GM21360 (cell line): ENCODE results near the gene RD3L.
A peak's percentile ranks its signal among the peaks of the same experiment; 100 is the strongest.
"Not testable (repeated sequence)": the region's sequence is repeated elsewhere in the genome, so short reads cannot be mapped to it uniquely, and the experiment has no call there.

Experiments
- ATAC-seq: cut with Tn5 transposase; IDR thresholded peaks from one replicate; pipeline ENCODE4 v1.9.1; 2021; ENCODE audit warnings: mild to moderate bottlenecking, moderate library complexity; ENCODE audit not compliant: unreplicated experiment

RD3L gene

DNA sequence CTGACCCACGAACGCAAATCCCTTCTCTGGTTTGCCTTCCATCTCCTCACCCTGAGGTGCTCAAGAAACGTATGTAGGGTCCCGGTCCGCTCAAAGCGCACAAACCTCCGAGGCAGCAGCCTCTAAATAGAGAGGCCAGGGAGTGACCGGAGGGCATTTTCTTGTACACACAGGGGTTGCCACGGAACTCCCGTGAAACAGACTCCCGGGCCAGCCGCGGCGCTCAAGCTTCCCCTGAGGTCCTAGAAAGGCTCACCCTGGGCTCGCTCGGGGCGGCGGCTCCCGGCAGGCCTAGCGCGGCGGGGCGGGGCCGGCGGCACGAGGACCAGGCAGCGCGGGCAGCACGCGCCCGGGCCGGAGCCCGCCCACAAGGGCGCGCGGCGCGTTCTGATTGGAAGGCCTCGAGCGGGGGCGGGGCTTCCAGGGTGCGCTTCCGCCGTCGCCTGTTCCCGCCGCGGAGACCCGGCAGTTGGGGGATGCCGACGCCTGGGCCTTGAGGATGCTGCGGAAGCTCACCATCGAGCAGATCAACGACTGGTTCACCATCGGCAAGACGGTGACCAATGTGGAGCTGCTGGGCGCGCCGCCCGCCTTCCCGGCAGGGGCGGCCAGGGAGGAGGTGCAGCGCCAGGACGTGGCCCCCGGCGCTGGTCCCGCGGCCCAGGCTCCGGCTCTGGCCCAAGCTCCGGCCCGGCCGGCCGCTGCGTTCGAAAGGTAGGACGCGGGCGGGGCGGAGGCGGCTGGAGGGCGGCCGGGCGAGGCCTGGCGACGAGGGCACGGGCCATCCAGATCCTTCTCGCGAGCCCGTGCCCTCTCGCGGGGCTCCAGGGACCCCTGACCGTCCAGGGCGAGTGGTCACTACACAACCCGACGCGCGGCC lies 14.1 kb downstream of the RD3L start, which contains the start of gene TDRD9:
TDRD9 (plus strand) TSS at position 446 of the 880 bp plus-strand sequence; CDS start at position 500, 54 bp downstream.
- ATAC-seq, result no peak

DNA sequence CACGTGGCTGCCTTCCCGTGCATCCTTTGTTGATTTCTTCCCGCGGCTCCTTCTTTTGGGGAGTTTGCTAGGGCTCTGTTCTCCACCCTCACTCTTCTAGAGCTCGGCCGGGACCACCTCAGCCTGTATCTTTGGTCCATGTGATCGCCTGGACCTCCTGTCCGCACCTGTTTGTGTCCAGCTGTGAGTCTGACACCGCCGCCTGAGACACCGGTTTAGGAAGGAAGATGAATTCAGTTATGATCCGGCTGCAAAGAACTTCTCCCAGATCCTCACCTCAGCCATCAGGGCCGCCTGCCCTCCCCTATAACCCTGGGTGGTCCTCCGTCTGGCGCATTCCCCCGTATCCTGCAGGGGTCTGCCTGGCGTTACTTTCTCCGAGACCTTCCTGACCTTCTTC lies 14.8 kb downstream of the RD3L start:
- ATAC-seq, result no peak

DNA sequence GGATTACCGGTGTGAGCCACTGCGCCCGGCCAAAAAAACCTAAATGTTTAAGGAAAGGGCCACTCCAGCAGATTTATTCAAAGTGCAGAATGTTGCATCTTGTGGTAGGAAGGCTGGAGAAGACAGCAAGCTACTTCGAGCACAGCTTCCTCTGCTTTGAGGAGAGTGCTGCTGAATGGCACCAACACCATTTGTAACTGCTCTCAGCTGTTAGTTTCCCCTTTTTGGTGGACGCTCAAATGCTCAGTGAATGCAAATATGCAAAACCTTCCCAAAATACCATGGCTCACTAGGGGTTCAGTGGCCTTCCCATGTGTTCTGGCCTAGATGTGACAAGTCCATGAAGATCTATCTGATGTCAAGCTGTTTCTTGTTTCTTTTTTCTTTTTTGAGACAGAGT lies 17.0 kb downstream of the RD3L start:
- ATAC-seq, result no peak

- ATAC-seq, result no peak
These were observed 18.5 kb downstream of the RD3L start for GRCh38 chr14:103923863-103924262.

DNA sequence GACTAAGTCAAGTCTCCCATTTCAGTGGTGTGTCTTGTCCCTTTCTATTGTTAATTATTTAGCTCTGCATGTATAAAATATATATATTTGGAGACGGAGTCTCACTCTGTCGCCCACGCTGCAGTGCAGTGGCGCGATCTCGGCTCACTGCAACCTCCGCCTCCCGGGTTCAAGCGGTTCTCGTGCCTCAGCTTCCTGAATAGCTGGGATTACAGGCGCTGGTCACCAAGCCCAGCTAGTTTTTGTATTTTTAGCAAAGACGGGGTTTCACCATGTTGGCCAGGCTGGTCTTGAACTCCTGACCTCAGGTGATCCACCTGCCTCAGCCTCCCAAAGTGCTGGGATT lies 20.5 kb downstream of the RD3L start:
- not testable (repeated sequence) for ATAC-seq

GRCh38 chr14:103920981-103921854 lies 21.1 kb downstream of the RD3L start:
- ATAC-seq, result peak; percentile 99

GRCh38 chr14:103916636-103917262 lies 25.6 kb downstream of the RD3L start:
- no peak for ATAC-seq

DNA sequence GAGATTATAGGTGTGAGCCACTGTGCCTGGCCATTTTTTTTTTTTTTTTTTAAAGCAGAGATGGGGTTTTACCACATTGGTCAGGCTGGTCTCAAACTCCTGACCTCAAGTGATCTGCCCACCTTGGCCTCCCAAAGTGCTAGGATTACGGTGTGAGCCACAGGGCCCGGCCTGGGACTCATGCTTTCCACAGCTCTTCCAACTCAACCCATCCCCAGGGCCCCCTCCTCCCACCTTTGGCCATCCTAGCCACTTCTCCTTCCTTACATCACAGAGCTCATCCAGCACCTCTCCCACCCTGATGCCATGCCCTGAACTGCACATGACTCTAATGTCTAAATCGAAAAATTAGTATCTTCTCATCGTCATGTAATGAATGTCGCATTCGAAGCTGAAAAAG lies 26.7 kb downstream of the RD3L start:
- no peak for ATAC-seq

- no peak for ATAC-seq
These were observed 31.3 kb downstream of the RD3L start for GRCh38 chr14:103910984-103911383.

GRCh38 chr14:103910262-103910935 lies 31.9 kb downstream of the RD3L start:
- ATAC-seq, result no peak

DNA sequence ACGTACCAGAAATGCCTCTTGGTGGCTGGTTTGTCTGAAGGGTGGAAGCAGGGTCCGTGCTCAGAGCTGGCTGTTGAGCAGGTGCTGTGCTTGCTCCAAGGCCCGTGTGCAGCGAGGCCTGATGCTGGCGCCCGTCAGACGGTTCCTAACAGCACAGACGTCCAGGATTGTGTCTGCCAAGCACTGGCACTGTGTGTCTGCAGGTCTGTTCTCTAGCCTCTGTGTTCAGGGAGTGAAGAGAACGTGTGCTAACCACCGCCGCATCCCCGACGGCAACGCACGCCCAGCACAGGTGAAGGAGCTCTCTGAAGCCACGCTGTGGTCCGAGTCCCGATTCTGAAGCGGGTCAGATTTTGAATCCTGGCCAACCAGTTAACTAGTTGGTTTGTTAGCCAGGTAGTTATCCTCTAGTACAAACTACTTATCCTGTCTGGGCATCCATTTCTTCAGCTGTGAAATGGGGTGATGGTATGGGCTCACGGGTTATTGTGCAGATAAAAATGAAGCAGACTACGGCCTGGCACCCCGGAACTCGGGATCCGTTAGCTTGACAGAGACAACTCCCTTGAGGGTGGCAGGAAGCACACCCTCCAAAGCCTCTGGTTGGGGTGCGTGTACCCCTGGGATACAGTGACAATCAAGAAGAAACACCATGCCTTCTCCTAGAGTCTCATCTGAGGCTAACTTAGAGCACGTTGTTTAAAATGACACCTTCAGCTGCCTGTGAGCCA lies 32.6 kb downstream of the RD3L start:
- ATAC-seq, result no peak

- no peak for ATAC-seq
These were observed 33.7 kb downstream of the RD3L start for GRCh38 chr14:103908580-103908979.

DNA sequence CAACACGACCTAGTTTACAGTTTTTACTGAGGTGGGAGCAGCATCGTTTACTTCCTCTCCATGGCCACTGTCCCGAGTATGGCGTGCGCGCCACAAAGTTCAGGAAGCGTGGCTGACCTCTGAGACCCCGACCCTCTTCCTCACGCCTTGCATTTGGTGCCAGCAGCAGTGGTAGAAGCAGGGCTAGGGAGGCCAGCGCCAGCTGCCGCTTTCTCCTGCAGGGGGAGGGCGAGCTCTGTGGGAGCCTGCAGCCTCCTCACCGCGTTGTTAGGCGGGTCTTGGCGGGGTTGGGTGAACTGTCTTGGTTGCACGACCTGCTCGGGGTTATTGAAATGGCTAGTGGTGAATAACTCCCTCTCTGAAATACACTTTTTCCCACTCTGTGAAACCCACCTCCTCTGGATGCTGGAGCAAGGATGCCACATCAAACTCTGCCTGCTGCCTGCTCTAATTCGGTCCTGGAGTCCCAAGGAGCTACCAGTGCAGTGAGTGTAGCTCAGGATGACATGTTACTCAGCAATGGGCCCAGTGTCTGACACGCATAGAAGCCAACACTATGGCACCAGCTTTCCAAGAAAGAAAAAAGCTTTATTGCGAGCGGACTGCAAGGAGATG lies 36.4 kb downstream of the RD3L start:
- no peak for ATAC-seq

GRCh38 chr14:103904493-103905107 lies 37.7 kb downstream of the RD3L start:
- ATAC-seq, result no peak

GRCh38 chr14:103899833-103900232 lies 42.5 kb downstream of the RD3L start:
- no peak for ATAC-seq

DNA sequence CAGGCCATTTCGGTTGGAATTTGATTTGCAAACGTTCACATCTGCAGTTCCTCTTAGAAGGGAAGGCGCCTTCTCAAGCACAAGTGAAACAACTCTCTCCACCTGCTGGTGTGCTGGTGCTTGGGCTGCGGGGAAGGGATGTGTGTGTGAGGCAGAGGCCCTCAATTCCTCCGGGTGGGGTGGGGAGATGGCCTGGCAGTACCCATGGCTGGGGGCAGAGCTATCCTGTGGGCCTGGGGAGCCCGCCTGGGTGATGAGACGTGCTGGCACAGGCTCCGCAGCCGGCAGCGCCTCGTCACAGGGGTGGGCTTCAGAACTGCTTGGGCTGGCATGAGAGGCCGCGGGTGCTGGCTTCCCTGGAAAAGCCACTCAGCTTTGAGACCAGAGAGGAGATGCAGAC lies 43.0 kb downstream of the RD3L start:
- ATAC-seq, result no peak

GRCh38 chr14:103898711-103899110 lies 43.6 kb downstream of the RD3L start:
- no peak for ATAC-seq

DNA sequence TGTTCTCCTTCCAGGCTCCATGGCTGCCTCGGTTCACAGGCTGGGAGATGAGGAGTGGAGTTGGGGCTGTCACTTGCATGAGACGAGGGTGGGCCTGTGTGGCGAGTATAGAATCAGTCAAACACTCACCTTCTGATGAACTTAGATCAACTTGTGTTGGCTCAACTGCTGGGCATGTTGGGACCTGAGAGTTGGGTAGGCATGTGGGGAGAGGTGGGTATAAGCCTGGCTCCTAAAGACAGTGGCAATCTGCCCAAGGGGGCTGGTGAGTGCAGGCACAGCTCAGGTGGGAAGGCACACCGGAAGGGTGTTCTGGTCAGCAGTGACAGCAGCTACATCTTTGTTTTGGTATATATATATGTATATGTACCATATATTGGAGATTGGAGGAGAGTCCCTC lies 44.1 kb downstream of the RD3L start:
- no peak for ATAC-seq
